Coronary artery (tissue), 2 donors: ENCODE results near the gene SUCO.
A peak's percentile ranks its signal among the peaks of the same experiment; 100 is the strongest.

Experiments
- DNase-seq: peaks from one replicate; pipeline ENCODE4 v3.0.0-alpha.2; 2017; ENCODE audit warnings: low spot score
- H3K27ac ChIP-seq, 2 donors: fragments of 200-600 bp; sonication (generic); one replicate each; pipeline ENCODE4 v1.5.1; 2016 to 2019
- H3K4me3 ChIP-seq: fragments of 200-600 bp; sonication (generic); 2 replicates; pipeline ENCODE4 v1.5.1; 2016; ENCODE audit warnings: mild to moderate bottlenecking, moderate library complexity
- TF ChIP-seq, protein P1 (sequence below): fragments of 200-600 bp; sonication (generic); IDR thresholded peaks from one replicate; pipeline ENCODE4 v1.5.1; 2019; ENCODE audit warnings: antibody characterized with exemption

Gene SUCO

DNA sequence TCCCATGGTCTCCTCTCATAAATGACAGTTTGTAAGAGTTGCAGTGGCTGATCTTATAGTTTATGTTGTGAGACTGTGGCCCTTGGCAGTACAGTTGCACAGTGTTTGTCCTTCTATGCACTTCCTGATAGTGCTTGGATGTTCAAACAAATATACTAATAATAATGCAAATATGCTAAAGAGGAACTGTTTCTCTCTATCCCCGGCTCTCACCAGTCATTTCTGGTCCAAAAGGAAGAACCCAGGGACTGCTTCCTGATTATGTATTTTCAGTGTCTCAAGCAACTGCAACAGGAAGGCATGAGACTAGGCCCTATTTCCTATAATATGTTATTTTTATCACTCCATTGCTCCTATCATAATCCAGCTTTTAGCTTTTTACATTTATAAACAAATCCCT lies 17.0 kb upstream of the SUCO start:
- H3K27ac ChIP-seq: no peak overlapping the region
- no peak overlapping the region for H3K4me3 ChIP-seq
- TF ChIP-seq, protein P1, sequence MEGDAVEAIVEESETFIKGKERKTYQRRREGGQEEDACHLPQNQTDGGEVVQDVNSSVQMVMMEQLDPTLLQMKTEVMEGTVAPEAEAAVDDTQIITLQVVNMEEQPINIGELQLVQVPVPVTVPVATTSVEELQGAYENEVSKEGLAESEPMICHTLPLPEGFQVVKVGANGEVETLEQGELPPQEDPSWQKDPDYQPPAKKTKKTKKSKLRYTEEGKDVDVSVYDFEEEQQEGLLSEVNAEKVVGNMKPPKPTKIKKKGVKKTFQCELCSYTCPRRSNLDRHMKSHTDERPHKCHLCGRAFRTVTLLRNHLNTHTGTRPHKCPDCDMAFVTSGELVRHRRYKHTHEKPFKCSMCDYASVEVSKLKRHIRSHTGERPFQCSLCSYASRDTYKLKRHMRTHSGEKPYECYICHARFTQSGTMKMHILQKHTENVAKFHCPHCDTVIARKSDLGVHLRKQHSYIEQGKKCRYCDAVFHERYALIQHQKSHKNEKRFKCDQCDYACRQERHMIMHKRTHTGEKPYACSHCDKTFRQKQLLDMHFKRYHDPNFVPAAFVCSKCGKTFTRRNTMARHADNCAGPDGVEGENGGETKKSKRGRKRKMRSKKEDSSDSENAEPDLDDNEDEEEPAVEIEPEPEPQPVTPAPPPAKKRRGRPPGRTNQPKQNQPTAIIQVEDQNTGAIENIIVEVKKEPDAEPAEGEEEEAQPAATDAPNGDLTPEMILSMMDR: no peak
- no peak for DNase-seq

- H3K27ac ChIP-seq: no peak overlapping the region
- no peak overlapping the region for H3K4me3 ChIP-seq
- DNase-seq: no peak
- TF ChIP-seq, protein P1: no peak
These were observed 15.9 kb upstream of the SUCO start for GRCh38 chr1:172517081-172517480.

DNA sequence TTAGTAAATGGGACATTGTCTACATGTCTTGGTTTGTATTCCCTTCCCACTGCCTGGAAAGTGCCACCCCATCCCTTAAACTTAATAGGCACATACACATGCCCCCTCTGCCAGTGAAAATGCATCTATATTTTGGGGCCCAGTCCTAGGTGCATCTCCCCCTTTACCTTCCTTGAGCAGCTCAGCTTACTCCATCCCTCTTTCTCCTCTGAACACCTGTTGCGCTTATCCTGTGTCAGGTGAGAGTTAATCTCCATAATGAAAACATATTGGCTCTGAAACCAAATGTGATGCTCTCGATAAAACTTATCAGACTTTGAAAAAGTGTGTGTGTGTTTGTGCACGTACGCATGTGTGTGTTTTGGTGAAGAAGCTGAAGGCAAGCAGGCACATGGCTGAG lies 15.4 kb upstream of the SUCO start:
- TF ChIP-seq, protein P1: no peak
- H3K4me3 ChIP-seq: no peak overlapping the region
- no peak overlapping the region for H3K27ac ChIP-seq
- DNase-seq: no peak

DNA sequence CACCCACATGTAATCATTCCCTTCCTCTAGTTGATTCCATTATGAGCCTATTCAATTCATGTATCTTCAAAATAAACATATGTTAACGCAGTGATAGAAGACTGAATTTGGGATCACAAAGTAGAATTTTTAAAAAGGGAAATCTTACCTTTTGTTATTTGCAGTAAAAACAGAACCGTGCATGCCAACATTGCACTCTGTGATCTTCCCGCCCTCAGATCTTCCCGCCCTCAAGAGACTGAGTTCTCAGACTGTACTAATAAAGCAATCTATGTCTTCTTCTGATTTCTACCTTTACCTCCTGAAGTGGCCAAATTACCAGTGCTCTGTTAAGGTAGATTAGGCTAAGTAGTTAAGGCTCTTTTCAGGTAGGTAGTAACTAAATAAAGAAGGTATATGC lies 3.6 kb upstream of the SUCO start:
- H3K27ac ChIP-seq: no peak overlapping the region
- TF ChIP-seq, protein P1: no peak
- H3K4me3 ChIP-seq: no peak overlapping the region
- DNase-seq: no peak

- no peak overlapping the region for H3K4me3 ChIP-seq
- H3K27ac ChIP-seq: no peak overlapping the region
- DNase-seq: no peak
- TF ChIP-seq, protein P1: no peak
These were observed 3.0 kb upstream of the SUCO start for GRCh38 chr1:172530000-172530399.

- DNase-seq: no peak
- TF ChIP-seq, protein P1: no peak
- Histone ChIP-seq H3K4me3 (peak overlapping the region; percentile 81), H3K27ac (peak overlapping the region; percentile 95 to 98)
These were observed 1.4 kb upstream of the SUCO start for GRCh38 chr1:172531412-172532182.

GRCh38 chr1:172532183-172532699 lies 709 bp upstream of the SUCO start:
- TF ChIP-seq, protein P1: no peak
- Histone ChIP-seq H3K4me3 (peak overlapping the region; percentile 81), H3K27ac (peak overlapping the region; percentile 95 to 98)
- DNase-seq: peak; percentile 96
